Activated naive CD8-positive, alpha-beta T cell (primary cell): ENCODE data around the gene RAD51C.
"Not testable (repeated sequence)": the region's sequence is repeated elsewhere in the genome, so short reads cannot be mapped to it uniquely, and the experiment has no call there.

Source experiments
- H3K27ac Mint-ChIP-seq: one replicate; pipeline ENCODE4 v1.8.0; 2021; ENCODE audit warnings: mixed read lengths
- H3K27me3 Mint-ChIP-seq: one replicate; pipeline ENCODE4 v1.8.0; 2021; ENCODE audit warnings: mixed read lengths
- H3K36me3 Mint-ChIP-seq: one replicate; pipeline ENCODE4 v1.8.0; 2021; ENCODE audit warnings: mixed read lengths
- H3K4me1 Mint-ChIP-seq: one replicate; pipeline ENCODE4 v1.8.0; 2021; ENCODE audit warnings: low read depth, mixed read lengths
- H3K4me3 Mint-ChIP-seq: one replicate; pipeline ENCODE4 v1.8.0; 2021; ENCODE audit warnings: mild to moderate bottlenecking, mixed read lengths
- H3K9me3 Mint-ChIP-seq: one replicate; pipeline ENCODE4 v1.8.0; 2021; ENCODE audit warnings: low read depth, mixed read lengths

Gene RAD51C

DNA sequence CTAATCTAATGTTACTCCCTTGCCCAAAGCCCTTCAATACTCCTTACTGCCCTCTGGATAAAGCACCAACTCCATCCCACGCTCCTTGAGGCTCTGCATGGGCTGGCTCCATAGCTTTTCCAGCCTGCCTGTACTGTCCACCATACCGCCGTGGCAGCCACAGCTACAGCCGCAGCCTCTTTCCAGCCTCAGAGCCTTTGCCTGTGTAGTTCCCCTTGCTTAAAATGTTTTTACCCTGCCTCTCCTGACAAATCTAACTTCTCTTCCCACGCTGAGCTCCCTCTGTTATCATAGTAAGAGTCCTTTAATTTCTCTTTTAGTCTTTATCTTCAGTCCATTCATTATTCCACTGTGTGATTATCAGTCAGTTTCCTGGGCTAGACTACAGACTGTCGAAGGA, 22.5 kb upstream of the RAD51C start:
- H3K27ac Mint-ChIP-seq = no peak overlapping the region
- H3K9me3 Mint-ChIP-seq = no peaks in the 10 kb centered on the region
- H3K27me3 Mint-ChIP-seq = peaks cover 2% of the 10 kb centered on the region
- H3K4me1 Mint-ChIP-seq = peaks cover 7% of the 10 kb centered on the region
- no peak overlapping the region for H3K4me3 Mint-ChIP-seq
- no peaks in the 10 kb centered on the region for H3K36me3 Mint-ChIP-seq

GRCh38 chr17:58671969-58672368, 20.4 kb upstream of the RAD51C start:
- H3K4me1 Mint-ChIP-seq = peaks cover 1% of the 10 kb centered on the region
- H3K27me3 Mint-ChIP-seq = peaks cover 2% of the 10 kb centered on the region
- H3K4me3 Mint-ChIP-seq = no peak overlapping the region
- no peaks in the 10 kb centered on the region for H3K9me3 Mint-ChIP-seq
- H3K27ac Mint-ChIP-seq = no peak overlapping the region
- no peaks in the 10 kb centered on the region for H3K36me3 Mint-ChIP-seq

GRCh38 chr17:58677194-58677880, 15.1 kb upstream of the RAD51C start:
- peaks cover 3% of the 10 kb centered on the region for H3K27me3 Mint-ChIP-seq
- H3K4me3 Mint-ChIP-seq = no peak overlapping the region
- H3K9me3 Mint-ChIP-seq = no peaks in the 10 kb centered on the region
- no peaks in the 10 kb centered on the region for H3K36me3 Mint-ChIP-seq
- no peak overlapping the region for H3K27ac Mint-ChIP-seq
- no peaks in the 10 kb centered on the region for H3K4me1 Mint-ChIP-seq

DNA sequence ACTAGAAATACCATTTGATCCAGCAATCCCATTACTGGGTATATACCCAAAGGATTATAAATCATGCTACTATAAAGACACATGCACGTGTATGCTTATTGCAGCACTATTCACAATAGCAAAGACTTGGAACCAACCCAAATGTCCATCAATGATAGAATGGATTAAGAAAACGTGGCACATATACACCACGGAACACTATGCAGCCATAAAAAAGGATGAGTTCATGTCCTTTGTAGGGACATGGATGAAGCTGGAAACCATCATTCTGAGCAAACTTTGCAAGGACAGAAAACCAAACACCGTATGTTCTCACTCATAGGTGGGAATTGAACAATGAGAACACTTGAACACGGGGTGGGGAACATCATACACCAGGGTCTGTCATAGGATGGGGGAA, 14.1 kb upstream of the RAD51C start:
- H3K9me3 Mint-ChIP-seq, H3K4me3 Mint-ChIP-seq, H3K27ac Mint-ChIP-seq, H3K36me3 Mint-ChIP-seq, H3K27me3 Mint-ChIP-seq, H3K4me1 Mint-ChIP-seq: not testable (repeated sequence)

DNA sequence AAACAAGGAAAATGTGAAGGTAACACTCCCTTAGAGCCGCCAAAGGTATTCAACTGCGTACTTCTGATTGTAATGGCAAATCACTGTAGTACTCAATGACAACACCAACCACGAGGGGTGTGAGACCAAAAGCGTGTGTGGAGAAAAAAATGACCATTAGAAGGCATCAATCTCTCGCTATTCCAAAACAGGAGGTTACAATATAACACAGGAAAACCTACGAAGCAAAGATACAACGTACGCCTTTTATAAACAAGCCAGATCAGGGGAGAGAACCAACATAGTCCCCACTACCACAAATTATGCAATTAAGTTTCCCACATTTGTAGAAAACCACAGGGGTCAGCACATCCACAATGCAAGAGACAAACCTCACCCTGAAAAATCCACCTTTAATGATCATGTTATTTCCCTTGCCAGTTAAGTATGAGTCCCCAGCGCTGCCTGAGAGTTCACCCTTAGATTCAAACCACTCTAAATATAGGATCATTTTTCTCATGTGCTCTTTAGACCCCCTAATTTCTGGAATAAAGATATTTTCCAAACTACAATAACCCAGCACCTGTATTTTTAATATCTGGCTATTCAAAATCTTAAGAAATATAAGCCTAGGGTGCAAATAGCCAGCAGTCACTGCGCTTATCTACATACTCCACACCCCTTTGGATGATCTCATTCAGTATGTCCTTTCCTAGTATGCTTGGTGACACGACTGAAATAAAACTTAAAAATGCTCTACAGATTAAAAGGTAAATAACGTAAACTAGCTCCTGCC, 13.0 kb upstream of the RAD51C start:
- Mint-ChIP-seq H3K9me3 (no peaks in the 10 kb centered on the region), H3K4me1 (no peaks in the 10 kb centered on the region), H3K27me3 (peaks cover 3% of the 10 kb centered on the region), H3K36me3 (no peaks in the 10 kb centered on the region), H3K27ac (no peak overlapping the region), H3K4me3 (no peak overlapping the region)

DNA sequence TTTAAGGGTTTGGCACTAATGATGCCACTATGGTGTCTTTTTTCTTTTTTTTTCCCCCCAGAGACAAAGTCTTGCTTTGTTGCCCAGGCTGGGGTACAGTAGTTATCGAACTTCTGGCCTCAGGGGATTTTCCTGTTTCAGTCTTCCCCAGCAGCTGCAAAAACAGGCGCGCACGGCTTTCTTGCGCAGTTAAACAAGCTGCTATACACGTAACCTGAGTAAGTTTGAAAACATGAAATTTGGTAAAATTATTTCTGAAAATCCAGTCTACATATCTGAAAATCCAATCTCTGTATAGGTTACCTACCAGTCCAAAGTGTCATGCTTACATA, 12.4 kb upstream of the RAD51C start:
- peaks cover 3% of the 10 kb centered on the region for H3K27me3 Mint-ChIP-seq
- H3K4me1 Mint-ChIP-seq = no peaks in the 10 kb centered on the region
- H3K36me3 Mint-ChIP-seq = no peaks in the 10 kb centered on the region
- H3K27ac Mint-ChIP-seq = no peak overlapping the region
- no peaks in the 10 kb centered on the region for H3K9me3 Mint-ChIP-seq
- H3K4me3 Mint-ChIP-seq = no peak overlapping the region

DNA sequence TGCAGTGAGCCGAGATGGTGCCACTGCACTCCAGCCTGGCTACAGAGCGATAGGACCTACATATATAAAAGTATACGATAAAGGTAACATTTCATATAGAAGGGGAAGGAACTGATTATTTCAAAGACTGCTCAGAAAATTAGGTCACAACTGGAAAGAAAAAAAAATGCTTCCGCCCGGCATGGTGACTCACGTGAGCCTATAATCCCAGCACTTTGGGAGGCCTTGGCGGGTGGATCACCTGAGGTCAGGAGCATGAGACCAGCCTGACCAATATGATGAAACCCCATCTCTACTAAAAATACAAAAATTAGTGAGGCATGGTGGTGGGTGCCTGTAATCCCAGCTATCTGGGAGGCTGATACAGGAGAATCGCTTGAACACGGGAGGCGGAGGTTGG, 8.4 kb upstream of the RAD51C start:
- Mint-ChIP-seq H3K9me3 (no peaks in the 10 kb centered on the region), H3K36me3 (no peaks in the 10 kb centered on the region), H3K27me3 (no peaks in the 10 kb centered on the region), H3K27ac (no peak overlapping the region), H3K4me1 (no peaks in the 10 kb centered on the region), H3K4me3 (no peak overlapping the region)

DNA sequence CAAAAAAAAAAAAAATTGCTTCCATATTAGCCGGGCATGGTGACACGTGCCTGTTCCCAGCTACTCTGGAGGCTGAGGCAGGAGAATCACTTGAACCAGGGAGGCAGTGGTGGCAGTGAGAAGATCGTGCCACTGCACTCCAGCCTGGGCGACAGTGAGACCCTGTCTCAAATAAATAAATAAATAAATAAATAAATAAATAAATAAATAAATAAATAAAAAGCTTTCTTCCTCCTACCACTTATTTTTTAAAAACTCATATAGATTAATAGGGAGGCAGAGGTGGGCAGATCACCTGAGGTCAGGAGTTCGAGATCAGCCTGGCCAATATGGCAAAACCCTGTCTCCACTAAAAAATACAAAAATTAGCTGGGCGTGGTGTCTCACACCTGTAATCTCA, 7.9 kb upstream of the RAD51C start:
- not testable (repeated sequence) for H3K27ac Mint-ChIP-seq, H3K9me3 Mint-ChIP-seq, H3K4me1 Mint-ChIP-seq, H3K27me3 Mint-ChIP-seq, H3K4me3 Mint-ChIP-seq, H3K36me3 Mint-ChIP-seq

DNA sequence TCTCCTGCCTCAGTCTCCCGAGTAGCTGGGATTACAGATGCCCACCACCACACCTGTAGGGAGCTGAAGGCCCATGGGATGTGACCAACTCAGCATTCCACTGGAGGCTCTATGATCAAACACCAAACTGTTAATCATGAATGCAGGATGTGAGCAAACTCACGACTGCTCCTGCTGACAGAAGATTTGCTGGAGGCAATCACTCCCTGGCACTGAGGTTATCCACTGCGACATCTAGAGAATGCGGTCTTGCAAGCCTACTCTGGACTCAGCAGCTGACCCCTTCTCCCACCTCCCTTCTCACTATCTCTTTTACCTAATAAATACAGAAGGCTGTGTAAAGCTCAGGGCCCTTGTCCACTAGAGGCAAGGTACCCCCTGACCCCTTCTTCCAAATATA, 5.4 kb upstream of the RAD51C start:
- no peaks in the 10 kb centered on the region for H3K27me3 Mint-ChIP-seq
- no peak overlapping the region for H3K27ac Mint-ChIP-seq
- H3K9me3 Mint-ChIP-seq = no peaks in the 10 kb centered on the region
- no peaks in the 10 kb centered on the region for H3K36me3 Mint-ChIP-seq
- no peaks in the 10 kb centered on the region for H3K4me1 Mint-ChIP-seq
- H3K4me3 Mint-ChIP-seq = no peak overlapping the region

- Mint-ChIP-seq H3K4me1 (peaks cover 13% of the 10 kb centered on the region), H3K36me3 (no peaks in the 10 kb centered on the region), H3K27me3 (no peaks in the 10 kb centered on the region), H3K27ac (no peak overlapping the region), H3K9me3 (no peaks in the 10 kb centered on the region), H3K4me3 (no peak overlapping the region)
Observed at GRCh38 chr17:58688521-58688920, 3.9 kb upstream of the RAD51C start.

DNA sequence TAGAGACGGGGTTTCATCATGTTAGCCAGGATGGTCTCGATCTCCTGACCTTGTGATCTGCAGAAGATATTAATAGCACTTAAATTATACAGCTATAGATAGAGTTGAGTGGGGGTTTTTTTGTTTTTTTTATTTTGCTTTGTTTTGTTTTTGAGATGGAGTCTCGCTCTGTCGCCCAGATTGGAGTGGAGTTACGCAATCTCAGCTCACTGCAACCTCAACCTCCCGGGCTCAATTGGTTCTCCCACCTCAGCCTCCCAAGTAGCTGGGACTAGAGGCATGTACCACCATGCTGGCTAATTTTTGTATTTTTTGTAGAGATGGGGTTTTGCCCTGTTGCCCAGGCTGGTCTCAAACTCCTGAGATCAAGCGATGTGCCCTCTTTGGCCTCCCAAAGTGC, 2.4 kb upstream of the RAD51C start:
- H3K4me1 Mint-ChIP-seq = peaks cover 25% of the 10 kb centered on the region

GRCh38 chr17:58691701-58692238, 632 bp upstream of the RAD51C start, which contains the start of gene TEX14:
TEX14 (minus strand) TSS chr17:58692045; CDS start chr17:58652001, 40,044 bp downstream.
- no peaks in the 10 kb centered on the region for H3K9me3 Mint-ChIP-seq
- H3K27me3 Mint-ChIP-seq = no peaks in the 10 kb centered on the region
- H3K36me3 Mint-ChIP-seq = peaks cover 4% of the 10 kb centered on the region
- peaks cover 29% of the 10 kb centered on the region for H3K4me1 Mint-ChIP-seq
- H3K4me3 Mint-ChIP-seq = peak within 1 kb of the TSS; percentile 93
- H3K27ac Mint-ChIP-seq = peak within 1 kb of the TSS; percentile 85

More for the DNA sequence above, 2.4 kb upstream of the RAD51C start:
- not testable (repeated sequence) for H3K4me3 Mint-ChIP-seq, H3K9me3 Mint-ChIP-seq, H3K27ac Mint-ChIP-seq, H3K27me3 Mint-ChIP-seq, H3K36me3 Mint-ChIP-seq

GRCh38 chr17:58693208-58693607, 806 bp downstream of the RAD51C start:
- peaks cover 29% of the 10 kb centered on the region for H3K4me1 Mint-ChIP-seq

DNA sequence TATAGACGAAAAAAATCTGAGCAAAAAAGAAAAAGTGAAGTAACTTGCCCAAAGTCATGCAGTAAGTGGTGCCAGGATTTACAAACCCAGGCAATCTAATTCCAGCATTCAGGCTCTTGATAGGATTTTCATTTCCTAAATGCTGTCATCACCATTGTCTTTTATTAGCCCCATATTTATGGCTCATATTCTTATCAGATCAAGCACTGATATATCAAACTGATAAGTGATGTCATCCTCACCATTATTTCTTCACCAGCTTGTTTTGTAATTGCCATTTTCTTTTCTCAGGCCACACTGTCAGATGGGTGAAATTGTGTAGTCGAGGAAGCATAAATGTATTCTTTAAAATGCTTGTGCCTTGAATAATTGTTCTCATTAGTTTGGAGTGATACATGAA, 1.3 kb downstream of the RAD51C start:
- Mint-ChIP-seq H3K4me1 (peaks cover 29% of the 10 kb centered on the region), H3K36me3 (peaks cover 4% of the 10 kb centered on the region), H3K4me3 (peak overlapping the region; percentile 93), H3K9me3 (no peaks in the 10 kb centered on the region), H3K27me3 (no peaks in the 10 kb centered on the region), H3K27ac (peak overlapping the region; percentile 22)

More at GRCh38 chr17:58693208-58693607, 806 bp downstream of the RAD51C start:
- peaks cover 4% of the 10 kb centered on the region for H3K36me3 Mint-ChIP-seq
- no peaks in the 10 kb centered on the region for H3K9me3 Mint-ChIP-seq
- peak overlapping the region; percentile 85 for H3K27ac Mint-ChIP-seq
- no peaks in the 10 kb centered on the region for H3K27me3 Mint-ChIP-seq
- peak overlapping the region; percentile 93 for H3K4me3 Mint-ChIP-seq

- Mint-ChIP-seq H3K27me3 (no peaks in the 10 kb centered on the region), H3K27ac (no peak overlapping the region), H3K36me3 (peaks cover 4% of the 10 kb centered on the region), H3K4me3 (peak overlapping the region; percentile 65), H3K4me1 (peaks cover 29% of the 10 kb centered on the region), H3K9me3 (no peaks in the 10 kb centered on the region)
Observed at GRCh38 chr17:58694302-58694701, 1.9 kb downstream of the RAD51C start.
